HepG2 (cell line): ENCODE results near the gene MYBL2. TPM values are rescaled to one million over a fixed set of nuclear protein-coding genes. Genes with fewer than 3 reads are reported as not detected.

Experiments used
- ATAC-seq: fragments of 200-7000 bp; cut with Tn5 transposase; 3 replicates; pipeline ENCODE4 v1.9.1; 2020; ENCODE audit warnings: mild to moderate bottlenecking, moderate library complexity
- BruUV-seq: library from RNA; stranded (reverse); fragments of 400-500 nt; replicated peaks from 2 replicates; lab custom pipeline; 2021; lab: Mats Ljungman, UMichigan
- CTCF ChIA-PET: fragments of 300-600 bp; formaldehyde crosslinking; extraction: SDS; loops from one replicate; lab custom pipeline; 2021; ENCODE audit warnings: low total read pairs, inconsistent platforms, low intra/inter-chr PET ratio; lab: Yijun Ruan, JAX
- POLR2A ChIA-PET: fragments of 350-600 bp; sonication (Branson Sonifier 250); formaldehyde crosslinking; loops from one replicate; lab custom pipeline; 2020; ENCODE audit warnings: antibody characterized with exemption, inconsistent platforms; lab: Yijun Ruan, JAX
- DNase-seq: peaks from one replicate; pipeline ENCODE4 v3.0.0-alpha.2; 2015; ENCODE audit warnings: low spot score
- FAIRE-seq: peaks from 3 replicates; lab custom pipeline; 2011; peaks lifted over from hg19 to GRCh38; lab: Jason Lieb, UNC
- H2AFZ ChIP-seq: one replicate; pipeline ENCODE4 v1.6.1; 2011; ENCODE audit warnings: low read length, inconsistent platforms
- H3K27ac ChIP-seq: fragments of 300-600 bp; 3 replicates; pipeline ENCODE4 v1.8.0; 2011; ENCODE audit warnings: mixed run types, mild to moderate bottlenecking, mixed read lengths, low read length, inconsistent platforms; ENCODE audit not compliant: insufficient read depth; ENCODE audit errors: extremely low read length
- H3K27me3 ChIP-seq, 2 experiments: fragments of 200-600 bp in 1 of 2; 2 replicates in 1 of 2; 3 replicates in 1 of 2; pipeline versions ENCODE4 v1.6.0 to v1.8.0; 2011; ENCODE audit warnings: low read length in 2 of 2, mild to moderate bottlenecking in 2 of 2, moderate library complexity in 2 of 2, inconsistent platforms in 1 of 2; ENCODE audit not compliant: insufficient read depth in 2 of 2, control insufficient read depth in 1 of 2
- H3K36me3 ChIP-seq, 2 experiments: fragments of 200-600 bp in 1 of 2; replicated peaks in 1 of 2; 2 replicates in 1 of 2; 3 replicates in 1 of 2; pipeline versions ENCODE4 v1.5.1 to v1.8.0; 2011; ENCODE audit warnings: low read length in 2 of 2, inconsistent platforms in 1 of 2; ENCODE audit not compliant: insufficient read depth in 2 of 2, control insufficient read depth in 1 of 2
- H3K4me1 ChIP-seq: 2 replicates; pipeline ENCODE4 v1.5.1; 2012; ENCODE audit warnings: low read length, inconsistent platforms; ENCODE audit not compliant: insufficient read depth
- H3K4me2 ChIP-seq: 2 replicates; pipeline ENCODE4 v1.6.0; 2011; ENCODE audit warnings: low read depth, low read length, inconsistent platforms
- H3K4me3 ChIP-seq, 3 experiments: fragments of 200-600 bp in 1 of 3; sonication (generic), shearing (Covaris generic) in 1 of 3; replicated peaks in 1 of 3; 2 replicates each; pipeline ENCODE4 v1.5.1; 2011 to 2016; ENCODE audit warnings: low read length in 3 of 3, inconsistent platforms in 2 of 3, low read depth in 2 of 3, mild to moderate bottlenecking in 2 of 3, control low read depth in 1 of 3, mixed read lengths in 1 of 3; ENCODE audit not compliant: insufficient read depth in 1 of 3
- H3K79me2 ChIP-seq: one replicate; pipeline ENCODE4 v1.6.1; 2011; ENCODE audit warnings: low read length, inconsistent platforms; ENCODE audit not compliant: insufficient read depth
- H3K9ac ChIP-seq: 2 replicates; pipeline ENCODE4 v1.6.0; 2011; ENCODE audit warnings: mild to moderate bottlenecking, low read depth, low read length, inconsistent platforms; ENCODE audit not compliant: insufficient read depth
- H3K9me3 ChIP-seq: 2 replicates; pipeline ENCODE4 v1.5.1; 2012; ENCODE audit warnings: mild to moderate bottlenecking, low read length
- H4K20me1 ChIP-seq: 2 replicates; pipeline ENCODE4 v1.6.0; 2011; ENCODE audit warnings: inconsistent platforms, mild to moderate bottlenecking, low read length, moderate library complexity; ENCODE audit not compliant: insufficient read depth
- RXRA ChIP-seq: sonication (generic); formaldehyde crosslinking; IDR thresholded peaks from 2 replicates; pipeline ENCODE4 v1.5.1; 2020; ENCODE audit warnings: missing genetic modification reagents
- SCMH1 ChIP-seq: sonication (generic); formaldehyde crosslinking; IDR thresholded peaks from 2 replicates; pipeline ENCODE4 v1.9.0; 2021; ENCODE audit warnings: missing genetic modification reagents, mild to moderate bottlenecking, borderline replicate concordance
- XBP1 ChIP-seq: sonication (generic); formaldehyde crosslinking; IDR thresholded peaks from 2 replicates; pipeline ENCODE4 v1.5.0; 2020; ENCODE audit warnings: missing genetic modification reagents
- WGBS: methylation state at CpG from one replicate; pipeline ENCODE4 v1.1.6; 2017; ENCODE audit warnings: low lambda C conversion rate; 5-methylcytosine and 5-hydroxymethylcytosine counted together
- in situ Hi-C: cut with HindIII; loops from 2 replicates; pipeline ENCODE4 v1.10.0; 2017; ENCODE audit warnings: low pct_unique_long_range_greater_than_20kb; ENCODE audit not compliant: extremely low pct_ligation_motif_present
- intact Hi-C: fragments of 100-400 bp; cut with micrococcal nuclease; formaldehyde crosslinking; loops from one replicate; pipeline ENCODE4 v1.10.0; 2022; ENCODE audit not compliant: unreplicated experiment
- polyA plus RNA-seq, 8 experiments: library from polyadenylated mRNA; depleted of rRNA in 3 of 8; stranded (reverse) in 7 of 8; unstranded in 1 of 8; fragments of >200 nt; fragmentation: Illumina TruSeq in 4 of 8; extraction: Trizol in 4 of 8; gene quantifications; 2 replicates each; pipeline versions ENCODE4 v1.2.1 to v1.2.3, GENCODE V29; 2011 to 2016; ENCODE audit warnings: low read depth in 4 of 8, missing spikeins in 1 of 8, mixed read lengths in 1 of 8; ENCODE audit not compliant: insufficient read depth in 1 of 8
- total RNA-seq, 5 experiments: library from RNA; depleted of rRNA; stranded (reverse); fragments of >200 nt; fragmentation: Illumina TruSeq; extraction: Trizol; gene quantifications; 2 replicates each; pipeline ENCODE4 v1.2.3, GENCODE V29; 2016; ENCODE audit warnings: low read depth in 1 of 5
- TF ChIP-seq, protein P1 (sequence below): sonication (generic); formaldehyde crosslinking; IDR thresholded peaks from 2 replicates; pipeline ENCODE4 v1.8.1; 2023; ENCODE audit warnings: mild to moderate bottlenecking, inconsistent platforms, moderate library complexity, missing genetic modification reagents, borderline replicate concordance
- TF ChIP-seq, protein P2 (sequence below): sonication (generic); formaldehyde crosslinking; IDR thresholded peaks from 2 replicates; pipeline ENCODE4 v1.4.0; 2020; ENCODE audit warnings: low read depth, missing genetic modification reagents

The MYBL2 gene
- total and polyA plus RNA-seq, 2 of the 13 experiments (the other 11 are each of a cell fraction or from before 2014, with no cell fraction given): 11.9 to 66.2 TPM

DNA sequence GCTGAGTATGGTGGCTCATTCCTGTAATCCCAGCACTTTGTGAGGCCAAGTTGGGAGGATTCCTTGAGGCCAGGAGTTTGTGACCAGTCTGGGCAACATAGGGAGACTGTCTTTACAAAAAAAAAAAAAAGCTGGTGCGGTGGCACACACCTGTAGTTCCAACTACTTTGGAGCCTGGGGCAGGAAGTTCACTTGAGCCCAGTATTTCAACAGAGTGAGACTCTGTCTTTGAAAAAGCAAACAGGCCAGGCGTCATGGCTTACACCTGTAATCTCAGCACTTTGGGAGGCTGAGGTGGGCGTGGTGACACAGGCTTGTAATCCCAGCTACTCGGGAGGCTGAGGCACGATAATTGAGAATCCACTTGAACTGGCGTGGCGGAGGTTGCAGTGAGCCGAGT is 28.7 kb downstream of the MYBL2 start:
- no peaks in the 10 kb centered on the region for H3K4me1 ChIP-seq
- TF ChIP-seq RXRA (CRISPR knock-in tag): no peak
- no peak for TF ChIP-seq SCMH1
- TF ChIP-seq, protein P1, sequence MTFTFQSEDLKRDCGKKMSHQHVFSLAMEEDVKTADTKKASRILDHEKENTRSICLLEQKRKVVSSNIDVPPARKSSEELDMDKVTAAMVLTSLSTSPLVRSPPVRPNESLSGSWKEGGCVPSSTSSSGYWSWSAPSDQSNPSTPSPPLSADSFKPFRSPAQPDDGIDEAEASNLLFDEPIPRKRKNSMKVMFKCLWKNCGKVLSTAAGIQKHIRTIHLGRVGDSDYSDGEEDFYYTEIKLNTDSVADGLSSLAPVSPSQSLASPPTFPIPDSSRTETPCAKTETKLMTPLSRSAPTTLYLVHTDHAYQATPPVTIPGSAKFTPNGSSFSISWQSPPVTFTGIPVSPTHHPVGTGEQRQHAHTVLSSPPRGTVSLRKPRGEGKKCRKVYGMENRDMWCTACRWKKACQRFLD (CRISPR knock-in tag): no peak
- TF ChIP-seq XBP1 (CRISPR knock-in tag): no peak
- TF ChIP-seq, protein P2, sequence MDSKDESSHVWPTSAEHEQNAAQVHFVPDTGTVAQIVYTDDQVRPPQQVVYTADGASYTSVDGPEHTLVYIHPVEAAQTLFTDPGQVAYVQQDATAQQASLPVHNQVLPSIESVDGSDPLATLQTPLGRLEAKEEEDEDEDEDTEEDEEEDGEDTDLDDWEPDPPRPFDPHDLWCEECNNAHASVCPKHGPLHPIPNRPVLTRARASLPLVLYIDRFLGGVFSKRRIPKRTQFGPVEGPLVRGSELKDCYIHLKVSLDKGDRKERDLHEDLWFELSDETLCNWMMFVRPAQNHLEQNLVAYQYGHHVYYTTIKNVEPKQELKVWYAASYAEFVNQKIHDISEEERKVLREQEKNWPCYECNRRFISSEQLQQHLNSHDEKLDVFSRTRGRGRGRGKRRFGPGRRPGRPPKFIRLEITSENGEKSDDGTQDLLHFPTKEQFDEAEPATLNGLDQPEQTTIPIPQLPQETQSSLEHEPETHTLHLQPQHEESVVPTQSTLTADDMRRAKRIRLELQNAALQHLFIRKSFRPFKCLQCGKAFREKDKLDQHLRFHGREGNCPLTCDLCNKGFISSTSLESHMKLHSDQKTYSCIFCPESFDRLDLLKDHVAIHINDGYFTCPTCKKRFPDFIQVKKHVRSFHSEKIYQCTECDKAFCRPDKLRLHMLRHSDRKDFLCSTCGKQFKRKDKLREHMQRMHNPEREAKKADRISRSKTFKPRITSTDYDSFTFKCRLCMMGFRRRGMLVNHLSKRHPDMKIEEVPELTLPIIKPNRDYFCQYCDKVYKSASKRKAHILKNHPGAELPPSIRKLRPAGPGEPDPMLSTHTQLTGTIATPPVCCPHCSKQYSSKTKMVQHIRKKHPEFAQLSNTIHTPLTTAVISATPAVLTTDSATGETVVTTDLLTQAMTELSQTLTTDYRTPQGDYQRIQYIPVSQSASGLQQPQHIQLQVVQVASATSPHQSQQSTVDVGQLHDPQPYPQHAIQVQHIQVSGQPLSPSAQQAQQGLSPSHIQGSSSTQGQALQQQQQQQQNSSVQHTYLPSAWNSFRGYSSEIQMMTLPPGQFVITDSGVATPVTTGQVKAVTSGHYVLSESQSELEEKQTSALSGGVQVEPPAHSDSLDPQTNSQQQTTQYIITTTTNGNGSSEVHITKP: no peak
- TF ChIP-seq, all 625 proteins: peak for 0
- 94% methylated on average over 8 of the region's 8 CpGs for WGBS
- ATAC-seq: no peak
- H3K36me3 ChIP-seq: peaks cover 11 to 32% of the 10 kb centered on the region in 2 experiments
- intact Hi-C loops (no loop called here), in situ Hi-C loops (no loop called here)
- ChIA-PET CTCF (no interaction called here), POLR2A (no interaction called here)
- no peak overlapping the region for H2AFZ ChIP-seq
- no peak overlapping the region for H3K9ac ChIP-seq
- no peaks in the 10 kb centered on the region for H3K9me3 ChIP-seq
- H3K4me2 ChIP-seq: no peak overlapping the region
- H3K79me2 ChIP-seq: no peaks in the 10 kb centered on the region
- H3K27ac ChIP-seq: no peak overlapping the region
- H3K4me3 ChIP-seq: no peak overlapping the region
- DNase-seq: no peak
- no peak for FAIRE-seq
- H3K27me3 ChIP-seq: no peaks in the 10 kb centered on the region
- no TSS peak for BruUV-seq
- no peaks in the 10 kb centered on the region for H4K20me1 ChIP-seq
